IPS-NIHi7 (cell line): Measurements from ENCODE around the gene FNIP2.
"Not testable (repeated sequence)": the region's sequence is repeated elsewhere in the genome, so short reads cannot be mapped to it uniquely, and the experiment has no call there.

Experiments used
- DNase-seq: peaks from one replicate; pipeline ENCODE4 v3.0.0; 2012; ENCODE audit warnings: mixed read lengths; ENCODE audit errors: extremely low spot score

Gene FNIP2

DNA sequence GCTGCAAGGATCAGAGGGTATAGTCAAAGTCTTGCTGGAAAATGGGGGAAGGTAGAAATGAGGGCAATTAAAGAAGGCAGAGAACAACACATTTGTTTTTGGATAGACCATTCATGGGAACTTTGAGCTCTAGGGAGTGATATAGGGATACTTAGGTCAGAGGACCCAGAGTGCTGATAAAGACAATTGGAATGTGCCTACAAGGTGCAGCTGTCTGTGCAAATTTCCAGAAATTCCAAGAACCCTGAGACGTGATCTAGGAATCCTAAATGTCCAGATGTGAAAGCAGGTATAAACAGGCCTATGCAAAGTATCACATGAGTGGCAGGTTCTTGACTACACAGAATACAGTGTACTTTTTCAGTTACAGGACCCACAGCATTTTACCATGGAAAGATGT is 24.2 kb downstream of the FNIP2 start:
- no peak for DNase-seq

DNA sequence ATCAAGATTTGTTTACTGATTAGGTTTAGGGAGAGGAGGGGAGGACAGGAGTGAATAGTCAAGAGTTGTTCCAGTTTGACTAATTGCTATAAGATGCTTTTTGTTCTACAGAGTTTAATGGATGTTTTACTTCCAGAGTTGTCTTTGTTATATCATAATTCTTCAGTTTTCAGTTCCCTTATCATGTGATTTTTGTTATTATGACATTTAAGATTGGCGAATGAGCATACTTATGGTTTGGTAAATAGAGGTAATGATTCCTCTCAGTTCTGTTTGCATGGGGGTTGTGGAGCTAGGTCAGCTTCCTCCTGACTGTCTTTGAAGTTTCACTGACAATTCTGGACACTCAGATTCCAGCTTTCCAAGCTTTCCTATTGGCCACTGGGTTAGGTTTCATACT is 24.6 kb downstream of the FNIP2 start:
- not testable (repeated sequence) for DNase-seq

GRCh38 chr4:158796370-158797140 is 27.7 kb downstream of the FNIP2 start:
- no peak for DNase-seq

DNA sequence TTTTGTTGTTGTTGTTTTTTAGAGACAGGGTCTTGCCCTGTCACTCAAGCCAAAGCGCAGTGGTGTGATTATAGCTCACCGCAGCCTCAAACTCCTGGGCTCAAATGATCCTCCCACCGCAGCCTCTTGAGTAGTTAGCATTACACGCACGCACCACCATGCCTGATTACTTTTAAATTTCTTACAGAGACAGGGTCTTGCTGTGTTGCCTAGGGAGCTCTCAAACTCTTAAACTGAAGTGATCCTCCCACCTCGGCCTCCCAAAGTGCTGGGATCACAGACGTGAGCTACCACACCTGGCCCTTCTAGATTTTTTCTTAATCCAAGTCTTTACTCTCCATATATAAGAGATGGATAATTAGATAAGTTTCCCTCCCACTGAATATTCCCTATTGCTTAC is 29.2 kb downstream of the FNIP2 start:
- no peak for DNase-seq

DNA sequence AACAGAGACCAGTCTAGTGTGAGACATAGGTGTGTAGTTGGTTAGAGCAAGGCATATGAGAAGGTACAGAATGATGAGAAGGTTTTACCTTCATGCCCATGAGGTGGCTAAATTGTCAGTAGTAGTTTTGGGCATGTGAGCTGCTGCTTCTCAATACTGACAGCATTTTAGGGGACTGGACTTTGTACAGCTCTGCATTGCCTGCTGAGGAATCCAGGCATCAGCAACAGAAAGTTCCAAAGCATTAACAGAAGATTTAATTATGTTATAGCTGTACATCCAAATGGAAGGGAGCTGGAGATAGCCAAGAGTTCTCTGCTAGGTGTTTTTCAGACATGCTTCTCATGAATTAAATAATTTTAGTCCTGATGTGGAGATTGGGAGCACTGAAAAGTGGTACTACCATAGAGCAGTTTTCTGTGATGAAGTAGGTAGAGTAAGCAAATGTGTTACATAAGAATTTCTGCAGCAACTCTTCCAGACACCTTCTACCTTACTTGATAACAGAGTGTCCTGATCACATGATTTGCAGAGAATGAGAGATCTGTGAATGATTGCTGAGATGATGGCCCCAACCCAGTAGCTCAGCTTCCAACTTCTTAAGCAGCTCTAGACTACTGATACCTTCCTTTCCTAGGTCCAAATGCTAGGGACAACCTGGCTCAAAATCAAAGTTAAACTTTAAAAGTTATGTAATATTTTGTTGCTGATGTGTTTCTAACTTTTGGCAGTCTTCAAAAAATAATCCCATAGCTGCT is 30.4 kb downstream of the FNIP2 start:
- no peak for DNase-seq

DNA sequence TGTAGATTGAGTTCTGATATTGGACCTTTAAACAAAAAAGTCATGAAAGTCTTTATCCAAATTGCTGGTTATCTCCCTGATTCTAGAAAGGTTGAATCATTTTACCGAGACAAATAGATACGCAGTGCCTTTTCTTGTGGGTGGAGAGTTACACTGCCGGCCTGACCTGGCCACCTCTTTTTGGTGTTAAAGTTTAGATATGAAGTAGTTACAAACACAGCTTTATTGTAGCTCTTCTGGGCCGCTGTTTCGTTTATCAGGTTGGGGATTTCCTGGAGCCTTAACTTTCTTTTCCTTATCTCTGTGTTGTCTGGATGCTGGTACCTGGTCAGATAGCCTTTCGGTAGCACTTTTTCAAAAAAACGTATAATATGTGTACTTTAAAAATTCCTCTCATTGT is 31.0 kb downstream of the FNIP2 start:
- DNase-seq, result no peak

DNA sequence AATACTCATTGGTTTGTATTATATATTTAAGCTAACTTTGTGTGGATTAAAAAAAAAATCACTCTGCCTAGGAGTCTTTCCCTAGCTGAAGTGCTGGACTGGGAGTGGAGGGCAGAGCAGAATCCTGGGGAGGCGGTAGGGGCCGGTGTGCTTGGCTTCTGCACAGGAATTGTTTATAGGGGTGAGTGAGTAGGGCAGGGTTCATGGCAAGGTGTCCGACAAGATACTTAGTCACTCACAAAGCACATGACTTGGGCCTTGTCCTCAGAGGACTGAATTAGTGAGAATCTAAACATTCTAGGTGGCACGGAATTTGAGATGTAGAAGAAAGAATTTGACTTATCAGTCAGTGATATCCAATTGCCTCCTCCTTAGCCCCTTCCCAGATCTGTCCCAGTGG is 32.2 kb downstream of the FNIP2 start:
- DNase-seq, result no peak

- DNase-seq, result no peak
Measured at GRCh38 chr4:158801677-158802076, 32.9 kb downstream of the FNIP2 start.

DNA sequence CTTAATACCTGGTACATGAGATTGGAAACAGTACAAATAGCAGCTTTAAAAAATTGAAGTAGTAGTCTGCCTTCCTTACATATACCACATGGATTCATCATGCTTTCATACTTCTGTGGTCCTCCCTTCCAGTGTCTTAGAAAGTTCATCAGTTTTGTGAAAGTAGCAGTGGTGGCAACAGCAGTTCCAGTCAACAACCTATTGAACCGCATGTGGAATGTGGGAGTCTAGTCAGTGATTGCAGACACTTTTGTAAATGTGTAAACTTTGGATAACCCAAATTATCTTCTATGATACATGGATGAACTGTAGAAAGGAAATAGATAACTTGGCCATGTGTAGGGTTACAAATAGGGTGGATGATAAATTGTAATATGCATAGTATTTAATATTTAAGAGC is 34.1 kb downstream of the FNIP2 start:
- DNase-seq, result no peak

- no peak for DNase-seq
Measured at GRCh38 chr4:158805635-158806471, 37.0 kb downstream of the FNIP2 start.

DNA sequence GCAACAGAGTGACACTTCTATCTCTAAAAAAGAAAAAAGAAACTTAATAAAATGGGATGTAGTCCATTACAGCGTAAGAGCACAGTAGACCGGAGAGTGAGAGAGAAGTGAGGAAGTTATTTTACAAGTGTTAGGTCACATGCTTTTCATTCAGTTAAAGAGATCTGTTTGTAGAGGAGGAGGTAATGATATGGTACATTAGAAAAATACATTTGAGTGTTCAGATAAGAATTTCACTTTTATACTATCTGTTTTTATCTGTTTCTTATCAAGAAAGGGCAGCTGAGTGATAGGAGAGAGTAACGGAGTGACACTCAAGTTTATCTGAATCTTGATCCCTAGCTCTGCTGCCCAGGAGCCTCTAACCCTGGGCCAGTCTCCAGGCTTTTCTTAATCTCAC is 38.9 kb downstream of the FNIP2 start:
- no peak for DNase-seq

DNA sequence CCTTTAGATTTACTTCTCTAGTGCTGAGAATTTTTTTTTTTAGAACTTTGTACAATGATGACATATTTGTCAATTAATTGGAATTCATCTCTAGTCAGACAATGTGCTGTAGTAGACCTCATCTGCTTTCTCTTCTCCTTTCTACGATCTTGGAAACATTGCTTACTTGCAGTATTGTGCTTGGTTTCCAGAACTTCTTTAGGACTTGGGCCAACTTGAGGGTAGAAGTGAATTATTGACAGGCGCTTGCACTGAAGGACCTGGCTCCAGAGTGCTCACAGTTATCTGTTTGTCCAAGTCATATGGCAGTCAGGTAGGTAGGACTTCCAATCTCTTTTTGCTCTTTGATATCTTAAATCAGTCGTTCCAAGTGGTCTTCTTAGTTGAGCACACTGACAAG is 39.6 kb downstream of the FNIP2 start:
- no peak for DNase-seq

DNA sequence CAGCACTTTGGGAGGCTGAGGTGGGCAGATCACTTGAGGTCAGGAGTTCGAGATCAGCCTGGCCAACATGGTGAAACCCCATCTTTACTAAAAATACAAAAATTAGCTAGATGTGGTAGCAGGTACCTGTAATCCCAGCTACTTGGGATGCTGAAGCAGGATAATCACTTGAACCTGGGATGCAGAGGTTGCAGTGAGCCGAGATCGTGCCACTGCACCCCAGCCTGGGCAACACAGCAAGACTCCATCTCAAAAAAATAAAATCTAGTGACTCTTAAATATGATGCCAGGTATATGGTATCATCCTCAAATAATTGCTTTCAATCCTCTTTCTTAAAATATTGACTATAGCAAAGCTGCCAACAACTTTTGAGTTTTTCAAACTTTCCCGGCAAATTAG is 40.4 kb downstream of the FNIP2 start:
- not testable (repeated sequence) for DNase-seq

DNA sequence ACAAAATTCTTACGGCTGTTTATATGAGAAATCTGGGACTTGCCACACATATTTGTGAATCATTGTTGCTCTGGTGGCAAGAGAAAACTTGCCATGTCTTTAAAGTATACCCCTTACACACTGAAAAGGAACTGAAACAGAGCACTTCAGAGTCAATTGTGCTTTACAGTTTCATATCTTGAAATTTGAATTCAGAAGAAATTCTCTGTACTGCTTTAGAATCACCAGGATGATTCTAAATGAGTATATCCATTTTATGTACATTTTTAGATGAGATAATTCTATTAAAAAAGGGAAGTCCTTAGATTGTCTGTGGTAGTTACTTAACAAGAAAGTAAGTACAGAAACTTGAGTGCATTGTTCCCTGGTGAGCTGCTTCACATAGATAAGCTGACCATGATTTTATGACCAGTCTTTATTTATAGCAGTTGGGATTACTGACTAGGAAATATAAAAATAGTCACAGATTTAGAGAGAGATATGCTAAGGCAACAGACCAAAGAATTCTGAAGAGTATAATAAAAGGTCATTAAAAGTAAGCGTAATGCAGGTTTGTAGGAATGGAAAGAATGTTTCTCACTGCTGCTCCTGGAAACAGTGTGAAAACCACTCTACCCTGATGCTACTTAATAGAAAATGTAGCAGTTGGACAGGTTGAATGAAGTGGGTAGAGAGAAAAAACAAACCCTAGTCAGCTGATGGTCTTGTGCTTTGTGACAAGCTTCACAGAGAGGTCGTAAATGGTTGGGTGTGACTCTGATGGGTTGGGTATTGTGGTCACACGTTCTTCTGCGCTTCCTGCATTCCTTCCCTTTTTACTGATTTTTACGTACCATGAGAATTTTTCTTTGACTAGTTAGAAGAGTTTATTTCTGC is 41.0 kb downstream of the FNIP2 start:
- DNase-seq, result no peak

DNA sequence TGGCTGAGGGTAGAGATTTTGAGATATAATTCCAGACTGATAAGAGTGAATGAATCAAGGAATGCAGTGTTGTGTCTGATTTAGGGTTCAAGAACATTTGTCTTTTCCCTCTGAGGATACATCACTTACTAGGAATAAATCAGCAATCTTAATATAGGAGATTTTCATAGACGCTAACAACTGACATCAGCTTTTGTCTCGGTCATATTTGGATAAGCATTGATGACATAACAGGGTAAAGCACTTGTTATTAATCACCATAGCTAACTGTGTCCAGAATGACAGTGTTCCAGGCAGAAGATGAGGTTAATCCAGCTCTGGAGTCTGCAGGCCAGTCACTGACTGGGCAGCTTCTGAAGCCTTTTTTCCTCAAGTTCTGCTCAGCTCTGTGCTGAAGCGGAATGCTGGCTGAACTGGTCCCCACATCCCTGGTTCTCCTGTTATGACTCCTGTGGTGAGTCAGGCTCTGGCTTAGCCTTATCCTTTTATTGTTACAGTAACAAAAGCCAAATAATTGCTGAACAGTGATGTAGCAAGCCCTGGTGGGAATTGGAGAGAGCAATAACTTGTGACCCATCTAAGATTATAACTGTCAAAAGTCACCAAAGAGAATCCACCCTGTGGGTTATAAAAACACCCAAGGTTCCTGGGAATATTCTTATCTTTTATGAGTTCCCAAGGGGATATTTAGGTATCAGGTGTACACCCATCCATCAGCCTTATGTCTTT is 41.8 kb downstream of the FNIP2 start:
- no peak for DNase-seq

DNA sequence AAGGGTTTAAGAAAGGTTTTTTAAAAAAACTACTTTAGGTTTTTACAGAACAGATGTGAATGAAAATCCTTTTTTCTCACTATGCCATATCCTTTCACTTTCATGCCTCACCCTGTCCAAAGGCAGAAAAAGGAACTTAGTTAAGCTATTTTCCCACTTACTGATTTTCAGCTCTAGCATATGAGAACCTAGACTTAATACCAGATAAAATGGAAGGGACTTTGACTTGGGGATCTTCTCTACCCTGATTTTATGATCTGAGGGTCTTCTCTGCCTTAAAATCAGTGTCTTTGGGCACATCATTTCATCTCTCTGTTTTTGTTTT is 42.4 kb downstream of the FNIP2 start:
- DNase-seq, result no peak

- DNase-seq, result no peak
Measured at GRCh38 chr4:158811704-158812103, 42.9 kb downstream of the FNIP2 start.

DNA sequence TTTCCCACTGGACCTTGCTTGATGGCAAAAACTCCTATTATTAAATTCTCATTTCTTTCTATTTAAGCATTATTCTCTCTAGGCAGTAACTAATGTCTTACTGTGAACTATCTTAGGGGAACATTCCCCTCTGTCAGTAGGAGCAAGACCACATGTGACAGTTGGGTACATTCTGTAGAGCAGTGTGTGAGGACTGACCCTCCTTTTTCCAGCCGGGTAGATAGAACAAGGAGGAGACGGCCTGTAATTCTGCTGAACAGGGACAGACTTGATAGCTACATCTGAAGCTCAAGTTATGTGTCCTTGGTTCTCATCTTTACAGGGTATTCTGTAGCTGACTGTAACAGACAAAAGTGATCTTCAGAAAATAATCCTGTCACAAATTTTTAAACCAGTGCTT is 43.3 kb downstream of the FNIP2 start:
- no peak for DNase-seq

GRCh38 chr4:158812543-158812942 is 43.7 kb downstream of the FNIP2 start:
- DNase-seq, result no peak

DNA sequence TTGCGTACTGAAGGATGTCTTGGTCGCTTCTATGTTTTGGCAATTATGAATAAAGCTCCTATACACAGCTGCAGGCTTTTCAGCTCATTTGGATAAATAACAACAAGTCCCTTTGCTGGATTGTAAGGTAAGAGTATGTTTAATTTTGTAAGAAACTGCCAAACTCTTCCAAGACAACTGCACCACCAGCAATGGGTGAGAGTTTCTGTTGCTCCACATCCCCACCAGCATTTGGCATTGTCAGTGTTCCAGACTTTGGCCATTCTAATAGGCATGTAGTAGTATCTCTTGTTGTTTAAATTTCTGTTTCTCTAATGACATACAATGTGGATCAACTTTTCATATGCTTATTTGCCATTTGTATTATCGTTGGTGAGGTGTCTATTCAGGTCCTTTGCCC is 44.3 kb downstream of the FNIP2 start:
- DNase-seq, result no peak

DNA sequence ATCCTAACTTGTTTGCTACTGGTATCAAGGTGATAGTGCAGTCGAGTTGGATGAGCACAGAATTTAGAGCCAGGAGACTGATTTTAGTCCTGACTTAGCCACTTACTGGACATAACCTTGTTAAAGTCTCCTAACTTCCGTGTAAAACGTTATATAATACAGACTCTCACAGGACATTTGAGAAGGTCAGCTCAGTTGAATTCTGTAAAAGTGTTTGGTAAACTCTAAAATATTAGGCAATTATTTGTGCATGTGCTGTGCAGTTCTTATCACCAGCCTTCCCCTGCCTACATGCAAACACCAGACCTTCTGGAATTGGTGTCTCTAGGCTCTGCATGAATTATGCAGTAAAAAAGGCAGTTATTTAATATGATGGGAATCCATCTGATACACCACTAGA is 45.4 kb downstream of the FNIP2 start:
- DNase-seq, result no peak
